Ovary (tissue), 9 donors: ENCODE measurements around the gene CLDN9. TPM values are rescaled to one million over a fixed set of nuclear protein-coding genes. Genes with fewer than 3 reads are reported as not detected.

Experiments
- DNase-seq, 5 donors: peaks; one replicate each; pipeline ENCODE4 v3.0.0-alpha.2; 2019 to 2020
- H3K27ac ChIP-seq, 2 donors: fragments of 200-600 bp; one replicate each; pipeline versions ENCODE4 v1.5.1 to v1.8.0; 2019 to 2022
- H3K27me3 ChIP-seq: fragments of 200-600 bp; one replicate; pipeline ENCODE4 v1.8.0; 2022
- H3K36me3 ChIP-seq: fragments of 200-600 bp; sonication (generic); one replicate; pipeline ENCODE4 v1.5.1; 2019
- H3K4me1 ChIP-seq: one replicate; pipeline ENCODE4 v1.8.1; 2013; ENCODE audit warnings: mild to moderate bottlenecking, moderate library complexity; ENCODE audit not compliant: insufficient read depth
- H3K4me3 ChIP-seq: fragments of 200-600 bp; sonication (generic); one replicate; pipeline ENCODE4 v1.5.1; 2017
- H3K9me3 ChIP-seq, 2 donors: fragments of 200-600 bp in 1 of 2; sonication (generic) in 1 of 2; one replicate each; pipeline versions ENCODE4 v1.5.1 to v1.8.1; 2013 to 2019; ENCODE audit warnings: mild to moderate bottlenecking in 1 of 2, moderate library complexity in 1 of 2
- EP300 ChIP-seq: sonication (generic); formaldehyde crosslinking; IDR thresholded peaks from one replicate; pipeline ENCODE4 v1.6.1; 2017; ENCODE audit warnings: antibody characterized with exemption
- POLR2A ChIP-seq: fragments of 450-650 bp; IDR thresholded peaks from one replicate; pipeline ENCODE4 v1.6.1; 2017; ENCODE audit warnings: antibody characterized with exemption, mild to moderate bottlenecking, moderate library complexity
- WGBS, 3 donors: extraction: QIAGEN DNeasy Blood & Tissue Kit in 1 of 3; methylation state at CpG; one replicate each; pipeline versions ENCODE4 v1.1.5 to v1.1.7; 2013 to 2017; 5-methylcytosine and 5-hydroxymethylcytosine counted together
- intact Hi-C, 4 donors: fragments of 100-400 bp; cut with DNase I; formaldehyde crosslinking; loops; one replicate each; pipeline versions ENCODE4 v1.11.0 to v1.15.1; 2022 to 2023
- polyA plus RNA-seq, 2 donors: library from polyadenylated mRNA; stranded (reverse); fragments of 200-250 nt in 1 of 2; fragments of 350-450 nt in 1 of 2; fragmentation: Illumina TruSeq in 1 of 2; extraction: RNeasy Lipid Tissue Mini Kit (QIAGEN cat#74804) in 1 of 2; gene quantifications; one replicate each; pipeline ENCODE4 v1.2.3, GENCODE V29; 2013 to 2014
- total RNA-seq, 7 donors: library from RNA; depleted of rRNA in 2 of 7; stranded (reverse); fragments of >200 nt in 2 of 7; fragmentation: NEBNext Ultra II Directional in 3 of 7; extraction: Animal tissue kit (Norgen Biotek cat#: 25700) in 3 of 7; gene quantifications; one replicate each; pipeline versions ENCODE4 v1.1.0 to v1.2.4, GENCODE V29; 2016 to 2023
- TF ChIP-seq, protein P1 (sequence below), 3 donors: fragments of 450-650 bp in 2 of 3; fragments of 200-600 bp in 1 of 3; IDR thresholded peaks; one replicate each; pipeline versions ENCODE4 v1.5.1 to v1.8.0; 2016 to 2022; ENCODE audit warnings: antibody characterized with exemption in 3 of 3, mild to moderate bottlenecking in 1 of 3
- donor health status: DM: no; HTN: no; CAD: no; lungs with moderate emphysema.
- donor health status: DM: no; HTN: no; CAD: no.
- donor health status: Bipolar disorder and iron deficiency.
- donor health status: DM: yes; HTN: yes; CAD: no.
- donor health status: DM: no; HTN: no; CAD: no.
- donor health status: DM: yes; HTN: yes; CAD: no.

The CLDN9 gene
- total and polyA plus RNA-seq, 9 donors, result 0.11 to 0.24 (median 0.19) TPM; not detected in 5

GRCh38 chr16:3009568-3010390, 2.9 kb upstream of the CLDN9 start:
- Histone ChIP-seq H3K27me3 (peaks cover 8% of the 10 kb centered on the region), H3K4me3 (no peak overlapping the region), H3K4me1 (no peaks in the 10 kb centered on the region), H3K27ac (no peak overlapping the region), H3K36me3 (no peaks in the 10 kb centered on the region), H3K9me3 (no peaks in the 10 kb centered on the region)
- TF ChIP-seq, protein P1, sequence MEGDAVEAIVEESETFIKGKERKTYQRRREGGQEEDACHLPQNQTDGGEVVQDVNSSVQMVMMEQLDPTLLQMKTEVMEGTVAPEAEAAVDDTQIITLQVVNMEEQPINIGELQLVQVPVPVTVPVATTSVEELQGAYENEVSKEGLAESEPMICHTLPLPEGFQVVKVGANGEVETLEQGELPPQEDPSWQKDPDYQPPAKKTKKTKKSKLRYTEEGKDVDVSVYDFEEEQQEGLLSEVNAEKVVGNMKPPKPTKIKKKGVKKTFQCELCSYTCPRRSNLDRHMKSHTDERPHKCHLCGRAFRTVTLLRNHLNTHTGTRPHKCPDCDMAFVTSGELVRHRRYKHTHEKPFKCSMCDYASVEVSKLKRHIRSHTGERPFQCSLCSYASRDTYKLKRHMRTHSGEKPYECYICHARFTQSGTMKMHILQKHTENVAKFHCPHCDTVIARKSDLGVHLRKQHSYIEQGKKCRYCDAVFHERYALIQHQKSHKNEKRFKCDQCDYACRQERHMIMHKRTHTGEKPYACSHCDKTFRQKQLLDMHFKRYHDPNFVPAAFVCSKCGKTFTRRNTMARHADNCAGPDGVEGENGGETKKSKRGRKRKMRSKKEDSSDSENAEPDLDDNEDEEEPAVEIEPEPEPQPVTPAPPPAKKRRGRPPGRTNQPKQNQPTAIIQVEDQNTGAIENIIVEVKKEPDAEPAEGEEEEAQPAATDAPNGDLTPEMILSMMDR (IDR thresholded peaks at IDR 0.05), result no peak
- TF ChIP-seq EP300 (no peak), POLR2A (no peak)
- intact Hi-C loops, result no loop called here
- 30 to 35% (median 30%) methylated on average over 21 of the region's 21 CpGs for WGBS, 3 donors
- no peak for DNase-seq

GRCh38 chr16:3010510-3010909, 2.2 kb upstream of the CLDN9 start:
- H3K9me3 ChIP-seq, result no peaks in the 10 kb centered on the region
- intact Hi-C loops, result no loop called here
- no peaks in the 10 kb centered on the region for H3K36me3 ChIP-seq
- peaks cover 8% of the 10 kb centered on the region for H3K27me3 ChIP-seq
- H3K4me1 ChIP-seq, result no peaks in the 10 kb centered on the region
- 80 to 83% (median 81%) methylated on average over 8 of the region's 8 CpGs for WGBS, 3 donors
- H3K27ac ChIP-seq, result no peak overlapping the region
- TF ChIP-seq EP300, result no peak
- TF ChIP-seq POLR2A, result no peak
- TF ChIP-seq, protein P1 (IDR thresholded peaks at IDR 0.05), result no peak
- H3K4me3 ChIP-seq, result no peak overlapping the region
- DNase-seq, result no peak

GRCh38 chr16:3012246-3012645, 477 bp upstream of the CLDN9 start:
- H3K36me3 ChIP-seq, result no peaks in the 10 kb centered on the region
- WGBS, 3 donors, result 5 to 9% (median 8%) methylated on average over 19 of the region's 19 CpGs
- no peak for DNase-seq
- TF ChIP-seq POLR2A (no peak), EP300 (no peak)
- TF ChIP-seq, protein P1 (IDR thresholded peaks at IDR 0.05), result no peak
- no peaks in the 10 kb centered on the region for H3K4me1 ChIP-seq
- H3K27ac ChIP-seq, result no peak overlapping the region
- H3K4me3 ChIP-seq, result no peak overlapping the region
- H3K27me3 ChIP-seq, result peaks cover 3% of the 10 kb centered on the region
- H3K9me3 ChIP-seq, result no peaks in the 10 kb centered on the region
- intact Hi-C loops, result no loop called here

DNA sequence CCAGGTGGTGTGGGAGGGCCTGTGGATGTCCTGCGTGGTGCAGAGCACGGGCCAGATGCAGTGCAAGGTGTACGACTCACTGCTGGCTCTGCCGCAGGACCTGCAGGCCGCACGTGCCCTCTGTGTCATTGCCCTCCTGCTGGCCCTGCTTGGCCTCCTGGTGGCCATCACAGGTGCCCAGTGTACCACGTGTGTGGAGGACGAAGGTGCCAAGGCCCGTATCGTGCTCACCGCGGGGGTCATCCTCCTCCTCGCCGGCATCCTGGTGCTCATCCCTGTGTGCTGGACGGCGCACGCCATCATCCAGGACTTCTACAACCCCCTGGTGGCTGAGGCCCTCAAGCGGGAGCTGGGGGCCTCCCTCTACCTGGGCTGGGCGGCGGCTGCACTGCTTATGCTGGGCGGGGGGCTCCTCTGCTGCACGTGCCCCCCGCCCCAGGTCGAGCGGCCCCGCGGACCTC, 798 bp downstream of the CLDN9 start:
- H3K36me3 ChIP-seq, result no peaks in the 10 kb centered on the region
- TF ChIP-seq POLR2A (no peak), EP300 (no peak)
- TF ChIP-seq, protein P1 (IDR thresholded peaks at IDR 0.05), result no peak
- no peak overlapping the region for H3K27ac ChIP-seq
- H3K4me3 ChIP-seq, result no peak overlapping the region
- WGBS, 3 donors, result 42 to 43% (median 42%) methylated on average over 19 to 27 of the region's 27 CpGs
- intact Hi-C loops, result no loop called here
- no peaks in the 10 kb centered on the region for H3K27me3 ChIP-seq
- no peaks in the 10 kb centered on the region for H3K9me3 ChIP-seq
- no peak for DNase-seq
- no peaks in the 10 kb centered on the region for H3K4me1 ChIP-seq
